ENCODE results near the gene AAK1. TPM values are rescaled to one million over a fixed set of nuclear protein-coding genes. Genes with fewer than 3 reads are reported as not detected.
"Not testable (repeated sequence)": the region's sequence is repeated elsewhere in the genome, so short reads cannot be mapped to it uniquely, and the experiment has no call there.

Gene AAK1
- total and polyA plus RNA-seq, 2 experiments from 2014 or later = 39.0 to 52.4 TPM

DNA sequence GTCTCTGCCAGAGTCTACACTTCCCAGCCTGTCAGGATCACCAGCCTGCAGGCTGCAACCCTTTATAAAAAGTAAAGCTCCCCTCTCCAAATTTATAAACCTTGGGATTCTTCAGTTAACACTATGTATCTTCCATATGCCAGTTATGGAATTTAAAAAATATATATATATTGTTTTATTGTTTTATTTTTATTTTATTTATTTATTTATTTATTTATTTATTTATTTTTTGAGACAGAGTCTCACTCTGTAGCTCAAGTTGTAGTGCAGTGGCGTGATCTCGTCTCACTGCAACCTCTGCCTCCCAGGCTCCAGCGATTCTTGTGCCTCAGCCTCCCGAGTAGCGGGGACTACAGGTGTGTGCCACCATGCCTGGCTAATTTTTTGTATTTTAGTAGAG is 3.7 kb upstream of the AAK1 start:
- not testable (repeated sequence) for ATAC-seq

DNA sequence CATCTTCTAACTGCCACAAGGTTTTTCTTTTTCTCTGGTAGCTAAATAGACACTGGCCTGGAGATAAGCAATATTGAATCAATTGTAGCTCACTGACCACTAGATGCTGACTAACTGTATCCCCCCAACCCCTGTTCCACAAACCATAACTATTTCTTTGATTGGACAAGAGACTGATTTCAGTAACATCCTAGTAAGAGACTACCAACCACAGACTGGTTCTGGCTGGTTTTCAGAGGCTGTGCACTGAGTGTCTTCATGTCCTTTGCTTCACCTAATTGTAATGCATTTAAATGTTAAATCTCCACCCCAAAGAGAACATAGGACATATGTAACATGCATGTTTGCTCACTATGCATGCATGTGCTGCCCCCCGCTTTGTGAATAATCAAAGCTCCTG is 3.2 kb upstream of the AAK1 start:
- H3K9me3 Mint-ChIP-seq = peaks cover 5% of the 10 kb centered on the region; the same call in 1 of the 3 replicates
- H3K4me2 ChIP-seq = no peak overlapping the region

More for the DNA sequence above, 3.7 kb upstream of the AAK1 start:
- not testable (repeated sequence) for H3K27ac ChIP-seq (ENCODE audit: low read depth); H3F3A ChIP-seq (replicated peaks; ENCODE audit: low read depth); H3K79me2 ChIP-seq (replicated peaks; ENCODE audit: insufficient read depth); H3K9me2 ChIP-seq (ENCODE audit: insufficient read depth); H3K9me3 Mint-ChIP-seq; H4K20me1 ChIP-seq (replicated peaks; ENCODE audit: insufficient read depth); H3K4me3 ChIP-seq; H3K27me3 Mint-ChIP-seq (ENCODE audit: insufficient read depth, low read depth, poor library complexity); H3K36me3 Mint-ChIP-seq (ENCODE audit: low read depth); DNase-seq (ENCODE audit: low spot score); H3K36me3 ChIP-seq (ENCODE audit: insufficient read depth); H3K4me3 Mint-ChIP-seq; H2AFZ ChIP-seq; H3K4me2 ChIP-seq; H3K27ac Mint-ChIP-seq
- H3K4me1 Mint-ChIP-seq = peaks cover 15% of the 10 kb centered on the region
- Histone ChIP-seq H3K4me1 (ENCODE audit: insufficient read depth) (peaks cover 20% of the 10 kb centered on the region), H3K27me3 (ENCODE audit: insufficient read depth) (peaks cover 10% of the 10 kb centered on the region)

More for the DNA sequence above, 3.2 kb upstream of the AAK1 start:
- Histone ChIP-seq H3K27ac (ENCODE audit: low read depth) (no peak overlapping the region), H3K36me3 (ENCODE audit: insufficient read depth) (no peaks in the 10 kb centered on the region), H2AFZ (no peak overlapping the region), H3K9me2 (ENCODE audit: insufficient read depth) (no peaks in the 10 kb centered on the region), H4K20me1 (replicated peaks; ENCODE audit: insufficient read depth) (no peaks in the 10 kb centered on the region), H3K4me1 (ENCODE audit: insufficient read depth) (peaks cover 25% of the 10 kb centered on the region), H3K27me3 (ENCODE audit: insufficient read depth) (peaks cover 10% of the 10 kb centered on the region), H3K4me3 (no peak overlapping the region), H3K79me2 (replicated peaks; ENCODE audit: insufficient read depth) (peaks cover 7% of the 10 kb centered on the region), H3F3A (replicated peaks; ENCODE audit: low read depth) (no peaks in the 10 kb centered on the region; the same call in 1 of the 2 replicates)
- ATAC-seq (no peak), DNase-seq (ENCODE audit: low spot score) (no peak)
- Mint-ChIP-seq H3K4me3 (no peak overlapping the region), H3K27ac (no peak overlapping the region), H3K4me1 (peaks cover 20% of the 10 kb centered on the region), H3K27me3 (ENCODE audit: insufficient read depth, low read depth, poor library complexity) (peaks cover 3% of the 10 kb centered on the region), H3K36me3 (ENCODE audit: low read depth) (no peaks in the 10 kb centered on the region; the same call in 2 of the 3 replicates)
- TF ChIP-seq, protein P1, sequence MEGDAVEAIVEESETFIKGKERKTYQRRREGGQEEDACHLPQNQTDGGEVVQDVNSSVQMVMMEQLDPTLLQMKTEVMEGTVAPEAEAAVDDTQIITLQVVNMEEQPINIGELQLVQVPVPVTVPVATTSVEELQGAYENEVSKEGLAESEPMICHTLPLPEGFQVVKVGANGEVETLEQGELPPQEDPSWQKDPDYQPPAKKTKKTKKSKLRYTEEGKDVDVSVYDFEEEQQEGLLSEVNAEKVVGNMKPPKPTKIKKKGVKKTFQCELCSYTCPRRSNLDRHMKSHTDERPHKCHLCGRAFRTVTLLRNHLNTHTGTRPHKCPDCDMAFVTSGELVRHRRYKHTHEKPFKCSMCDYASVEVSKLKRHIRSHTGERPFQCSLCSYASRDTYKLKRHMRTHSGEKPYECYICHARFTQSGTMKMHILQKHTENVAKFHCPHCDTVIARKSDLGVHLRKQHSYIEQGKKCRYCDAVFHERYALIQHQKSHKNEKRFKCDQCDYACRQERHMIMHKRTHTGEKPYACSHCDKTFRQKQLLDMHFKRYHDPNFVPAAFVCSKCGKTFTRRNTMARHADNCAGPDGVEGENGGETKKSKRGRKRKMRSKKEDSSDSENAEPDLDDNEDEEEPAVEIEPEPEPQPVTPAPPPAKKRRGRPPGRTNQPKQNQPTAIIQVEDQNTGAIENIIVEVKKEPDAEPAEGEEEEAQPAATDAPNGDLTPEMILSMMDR (conservative IDR thresholded peaks at IDR 0.05; ENCODE audit: low read depth in 2 of 2) = no peak
- no peak for TF ChIP-seq ZNF114 (CRISPR knock-in tag; IDR thresholded peaks at IDR 0.05)
- TF ChIP-seq EZH2 (IDR thresholded peaks at IDR 0.05; ENCODE audit: low read depth, unreplicated experiment) = no peak
- TF ChIP-seq, protein P2, sequence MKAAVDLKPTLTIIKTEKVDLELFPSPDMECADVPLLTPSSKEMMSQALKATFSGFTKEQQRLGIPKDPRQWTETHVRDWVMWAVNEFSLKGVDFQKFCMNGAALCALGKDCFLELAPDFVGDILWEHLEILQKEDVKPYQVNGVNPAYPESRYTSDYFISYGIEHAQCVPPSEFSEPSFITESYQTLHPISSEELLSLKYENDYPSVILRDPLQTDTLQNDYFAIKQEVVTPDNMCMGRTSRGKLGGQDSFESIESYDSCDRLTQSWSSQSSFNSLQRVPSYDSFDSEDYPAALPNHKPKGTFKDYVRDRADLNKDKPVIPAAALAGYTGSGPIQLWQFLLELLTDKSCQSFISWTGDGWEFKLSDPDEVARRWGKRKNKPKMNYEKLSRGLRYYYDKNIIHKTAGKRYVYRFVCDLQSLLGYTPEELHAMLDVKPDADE (IDR thresholded peaks at IDR 0.05) = no peak
- no peak for TF ChIP-seq CREB1 (CRISPR knock-in tag; IDR thresholded peaks at IDR 0.05; ENCODE audit: low read depth)
- TF ChIP-seq STAT1 (IDR thresholded peaks at IDR 0.05; ENCODE audit: unreplicated experiment) = no peak
- no peak for TF ChIP-seq ZNF331 (CRISPR knock-in tag; IDR thresholded peaks at IDR 0.05; ENCODE audit: low read depth)
- TF ChIP-seq, protein P3, sequence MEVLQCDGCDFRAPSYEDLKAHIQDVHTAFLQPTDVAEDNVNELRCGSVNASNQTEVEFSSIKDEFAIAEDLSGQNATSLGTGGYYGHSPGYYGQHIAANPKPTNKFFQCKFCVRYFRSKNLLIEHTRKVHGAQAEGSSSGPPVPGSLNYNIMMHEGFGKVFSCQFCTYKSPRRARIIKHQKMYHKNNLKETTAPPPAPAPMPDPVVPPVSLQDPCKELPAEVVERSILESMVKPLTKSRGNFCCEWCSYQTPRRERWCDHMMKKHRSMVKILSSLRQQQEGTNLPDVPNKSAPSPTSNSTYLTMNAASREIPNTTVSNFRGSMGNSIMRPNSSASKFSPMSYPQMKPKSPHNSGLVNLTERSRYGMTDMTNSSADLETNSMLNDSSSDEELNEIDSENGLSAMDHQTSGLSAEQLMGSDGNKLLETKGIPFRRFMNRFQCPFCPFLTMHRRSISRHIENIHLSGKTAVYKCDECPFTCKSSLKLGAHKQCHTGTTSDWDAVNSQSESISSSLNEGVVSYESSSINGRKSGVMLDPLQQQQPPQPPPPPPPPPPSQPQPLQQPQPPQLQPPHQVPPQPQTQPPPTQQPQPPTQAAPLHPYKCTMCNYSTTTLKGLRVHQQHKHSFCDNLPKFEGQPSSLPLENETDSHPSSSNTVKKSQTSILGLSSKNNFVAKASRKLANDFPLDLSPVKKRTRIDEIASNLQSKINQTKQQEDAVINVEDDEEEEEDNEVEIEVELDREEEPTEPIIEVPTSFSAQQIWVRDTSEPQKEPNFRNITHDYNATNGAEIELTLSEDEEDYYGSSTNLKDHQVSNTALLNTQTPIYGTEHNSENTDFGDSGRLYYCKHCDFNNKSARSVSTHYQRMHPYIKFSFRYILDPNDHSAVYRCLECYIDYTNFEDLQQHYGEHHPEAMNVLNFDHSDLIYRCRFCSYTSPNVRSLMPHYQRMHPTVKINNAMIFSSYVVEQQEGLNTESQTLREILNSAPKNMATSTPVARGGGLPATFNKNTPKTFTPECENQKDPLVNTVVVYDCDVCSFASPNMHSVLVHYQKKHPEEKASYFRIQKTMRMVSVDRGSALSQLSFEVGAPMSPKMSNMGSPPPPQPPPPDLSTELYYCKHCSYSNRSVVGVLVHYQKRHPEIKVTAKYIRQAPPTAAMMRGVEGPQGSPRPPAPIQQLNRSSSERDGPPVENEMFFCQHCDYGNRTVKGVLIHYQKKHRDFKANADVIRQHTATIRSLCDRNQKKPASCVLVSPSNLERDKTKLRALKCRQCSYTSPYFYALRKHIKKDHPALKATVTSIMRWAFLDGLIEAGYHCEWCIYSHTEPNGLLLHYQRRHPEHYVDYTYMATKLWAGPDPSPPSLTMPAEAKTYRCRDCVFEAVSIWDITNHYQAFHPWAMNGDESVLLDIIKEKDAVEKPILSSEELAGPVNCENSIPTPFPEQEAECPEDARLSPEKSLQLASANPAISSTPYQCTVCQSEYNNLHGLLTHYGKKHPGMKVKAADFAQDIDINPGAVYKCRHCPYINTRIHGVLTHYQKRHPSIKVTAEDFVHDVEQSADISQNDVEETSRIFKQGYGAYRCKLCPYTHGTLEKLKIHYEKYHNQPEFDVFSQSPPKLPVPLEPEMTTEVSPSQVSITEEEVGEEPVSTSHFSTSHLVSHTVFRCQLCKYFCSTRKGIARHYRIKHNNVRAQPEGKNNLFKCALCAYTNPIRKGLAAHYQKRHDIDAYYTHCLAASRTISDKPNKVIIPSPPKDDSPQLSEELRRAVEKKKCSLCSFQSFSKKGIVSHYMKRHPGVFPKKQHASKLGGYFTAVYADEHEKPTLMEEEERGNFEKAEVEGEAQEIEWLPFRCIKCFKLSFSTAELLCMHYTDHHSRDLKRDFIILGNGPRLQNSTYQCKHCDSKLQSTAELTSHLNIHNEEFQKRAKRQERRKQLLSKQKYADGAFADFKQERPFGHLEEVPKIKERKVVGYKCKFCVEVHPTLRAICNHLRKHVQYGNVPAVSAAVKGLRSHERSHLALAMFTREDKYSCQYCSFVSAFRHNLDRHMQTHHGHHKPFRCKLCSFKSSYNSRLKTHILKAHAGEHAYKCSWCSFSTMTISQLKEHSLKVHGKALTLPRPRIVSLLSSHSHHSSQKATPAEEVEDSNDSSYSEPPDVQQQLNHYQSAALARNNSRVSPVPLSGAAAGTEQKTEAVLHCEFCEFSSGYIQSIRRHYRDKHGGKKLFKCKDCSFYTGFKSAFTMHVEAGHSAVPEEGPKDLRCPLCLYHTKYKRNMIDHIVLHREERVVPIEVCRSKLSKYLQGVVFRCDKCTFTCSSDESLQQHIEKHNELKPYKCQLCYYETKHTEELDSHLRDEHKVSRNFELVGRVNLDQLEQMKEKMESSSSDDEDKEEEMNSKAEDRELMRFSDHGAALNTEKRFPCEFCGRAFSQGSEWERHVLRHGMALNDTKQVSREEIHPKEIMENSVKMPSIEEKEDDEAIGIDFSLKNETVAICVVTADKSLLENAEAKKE (CRISPR knock-in tag; IDR thresholded peaks at IDR 0.05) = no peak
- TF ChIP-seq, protein P4, sequence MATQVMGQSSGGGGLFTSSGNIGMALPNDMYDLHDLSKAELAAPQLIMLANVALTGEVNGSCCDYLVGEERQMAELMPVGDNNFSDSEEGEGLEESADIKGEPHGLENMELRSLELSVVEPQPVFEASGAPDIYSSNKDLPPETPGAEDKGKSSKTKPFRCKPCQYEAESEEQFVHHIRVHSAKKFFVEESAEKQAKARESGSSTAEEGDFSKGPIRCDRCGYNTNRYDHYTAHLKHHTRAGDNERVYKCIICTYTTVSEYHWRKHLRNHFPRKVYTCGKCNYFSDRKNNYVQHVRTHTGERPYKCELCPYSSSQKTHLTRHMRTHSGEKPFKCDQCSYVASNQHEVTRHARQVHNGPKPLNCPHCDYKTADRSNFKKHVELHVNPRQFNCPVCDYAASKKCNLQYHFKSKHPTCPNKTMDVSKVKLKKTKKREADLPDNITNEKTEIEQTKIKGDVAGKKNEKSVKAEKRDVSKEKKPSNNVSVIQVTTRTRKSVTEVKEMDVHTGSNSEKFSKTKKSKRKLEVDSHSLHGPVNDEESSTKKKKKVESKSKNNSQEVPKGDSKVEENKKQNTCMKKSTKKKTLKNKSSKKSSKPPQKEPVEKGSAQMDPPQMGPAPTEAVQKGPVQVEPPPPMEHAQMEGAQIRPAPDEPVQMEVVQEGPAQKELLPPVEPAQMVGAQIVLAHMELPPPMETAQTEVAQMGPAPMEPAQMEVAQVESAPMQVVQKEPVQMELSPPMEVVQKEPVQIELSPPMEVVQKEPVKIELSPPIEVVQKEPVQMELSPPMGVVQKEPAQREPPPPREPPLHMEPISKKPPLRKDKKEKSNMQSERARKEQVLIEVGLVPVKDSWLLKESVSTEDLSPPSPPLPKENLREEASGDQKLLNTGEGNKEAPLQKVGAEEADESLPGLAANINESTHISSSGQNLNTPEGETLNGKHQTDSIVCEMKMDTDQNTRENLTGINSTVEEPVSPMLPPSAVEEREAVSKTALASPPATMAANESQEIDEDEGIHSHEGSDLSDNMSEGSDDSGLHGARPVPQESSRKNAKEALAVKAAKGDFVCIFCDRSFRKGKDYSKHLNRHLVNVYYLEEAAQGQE (IDR thresholded peaks at IDR 0.05; ENCODE audit: unreplicated experiment) = no peak

Data from GM23338 (cell line).